ENCODE results near the gene MYO9A.

The MYO9A gene

GRCh38 chr15:71781965-71782265, 336.0 kb downstream of the MYO9A start:
- H3K27me3 ChIP-seq (ENCODE audit: insufficient read depth, low read length), result no peaks in the 10 kb centered on the region
- no peak overlapping the region for H3K14ac ChIP-seq (ENCODE audit: low read length)
- H4K12ac ChIP-seq (ENCODE audit: low read depth, low read length), result no peak overlapping the region
- H3K23ac ChIP-seq (ENCODE audit: low read length), result no peak overlapping the region
- no peak overlapping the region for H2AFZ ChIP-seq (ENCODE audit: insufficient read depth, low read length, poor library complexity)
- no peaks in the 10 kb centered on the region for H3K9me3 ChIP-seq (ENCODE audit: insufficient read depth, low read depth, low read length)
- H4K91ac ChIP-seq (ENCODE audit: low read depth, low read length), result no peak overlapping the region
- no peak overlapping the region for H2BK120ac ChIP-seq (ENCODE audit: insufficient read depth, low read length, poor library complexity)
- H3K4me1 ChIP-seq (ENCODE audit: control insufficient read depth in 1 of 2, insufficient read depth in 2 of 2, low read length in 2 of 2), result peaks cover 4 to 5% of the 10 kb centered on the region in 2 experiments
- no peak overlapping the region for H3K4me2 ChIP-seq (ENCODE audit: low read length)
- H4K8ac ChIP-seq (ENCODE audit: low read depth, low read length), result no peak overlapping the region
- DNase-seq, result no peak
- H2AK5ac ChIP-seq (ENCODE audit: low read length), result no peak overlapping the region
- no CpG with 5 or more reads among the region's 8 CpGs for WGBS (ENCODE audit: extremely low coverage, insufficient coverage, insufficient read length)
- H3K4me3 ChIP-seq (ENCODE audit: low read depth, low read length), result no peak overlapping the region
- no peaks in the 10 kb centered on the region for H3K36me3 ChIP-seq (ENCODE audit: control insufficient read depth in 1 of 2, insufficient read depth in 2 of 2, low read length in 2 of 2)
- no peaks in the 10 kb centered on the region for H3K79me2 ChIP-seq (ENCODE audit: control insufficient read depth, insufficient read depth, low read length, poor library complexity)
- no peak overlapping the region for H2BK5ac ChIP-seq (ENCODE audit: low read depth, low read length, poor library complexity)
- H3K27ac ChIP-seq (ENCODE audit: low read depth, low read length), result no peak overlapping the region
- no peak overlapping the region for H3K4ac ChIP-seq (ENCODE audit: low read depth, low read length)
- H3K18ac ChIP-seq (ENCODE audit: low read length), result no peak overlapping the region
- peaks cover 2% of the 10 kb centered on the region for H3K79me1 ChIP-seq (ENCODE audit: low read length)
- no peak overlapping the region for H2BK12ac ChIP-seq (ENCODE audit: low read length)
- H3K9ac ChIP-seq (ENCODE audit: low read length), result no peak overlapping the region

GRCh38 chr15:71781179-71781964, 336.6 kb downstream of the MYO9A start:
- no peaks in the 10 kb centered on the region for H3K36me3 ChIP-seq (ENCODE audit: control insufficient read depth in 1 of 2, insufficient read depth in 2 of 2, low read length in 2 of 2)
- no peak overlapping the region for H3K9ac ChIP-seq (ENCODE audit: low read length)
- H2BK120ac ChIP-seq (ENCODE audit: insufficient read depth, low read length, poor library complexity), result no peak overlapping the region
- no peak overlapping the region for H3K4ac ChIP-seq (ENCODE audit: low read depth, low read length)
- no CpG with 5 or more reads among the region's 9 CpGs for WGBS (ENCODE audit: extremely low coverage, insufficient coverage, insufficient read length)
- no peaks in the 10 kb centered on the region for H3K9me3 ChIP-seq (ENCODE audit: insufficient read depth, low read depth, low read length)
- H3K27ac ChIP-seq (ENCODE audit: low read depth, low read length), result no peak overlapping the region
- H3K4me3 ChIP-seq (ENCODE audit: low read depth, low read length), result no peak overlapping the region
- H3K18ac ChIP-seq (ENCODE audit: low read length), result no peak overlapping the region
- H3K79me1 ChIP-seq (ENCODE audit: low read length), result peaks cover 2% of the 10 kb centered on the region
- DNase-seq, result no peak
- H3K23ac ChIP-seq (ENCODE audit: low read length), result no peak overlapping the region
- H4K12ac ChIP-seq (ENCODE audit: low read depth, low read length), result no peak overlapping the region
- peaks cover 4 to 5% of the 10 kb centered on the region in 2 experiments for H3K4me1 ChIP-seq (ENCODE audit: control insufficient read depth in 1 of 2, insufficient read depth in 2 of 2, low read length in 2 of 2)
- no peak overlapping the region for H2BK12ac ChIP-seq (ENCODE audit: low read length)
- H3K79me2 ChIP-seq (ENCODE audit: control insufficient read depth, insufficient read depth, low read length, poor library complexity), result no peaks in the 10 kb centered on the region
- no peak overlapping the region for H4K8ac ChIP-seq (ENCODE audit: low read depth, low read length)
- H4K91ac ChIP-seq (ENCODE audit: low read depth, low read length), result no peak overlapping the region
- no peaks in the 10 kb centered on the region for H3K27me3 ChIP-seq (ENCODE audit: insufficient read depth, low read length)
- no peak overlapping the region for H2AK5ac ChIP-seq (ENCODE audit: low read length)
- H2BK5ac ChIP-seq (ENCODE audit: low read depth, low read length, poor library complexity), result no peak overlapping the region
- no peak overlapping the region for H2AFZ ChIP-seq (ENCODE audit: insufficient read depth, low read length, poor library complexity)
- H3K14ac ChIP-seq (ENCODE audit: low read length), result no peak overlapping the region
- H3K4me2 ChIP-seq (ENCODE audit: low read length), result no peak overlapping the region

GRCh38 chr15:71780115-71780976, 337.6 kb downstream of the MYO9A start:
- no peak overlapping the region for H3K4me2 ChIP-seq (ENCODE audit: low read length)
- no peak overlapping the region for H4K12ac ChIP-seq (ENCODE audit: low read depth, low read length)
- peaks cover 4 to 5% of the 10 kb centered on the region in 2 experiments for H3K4me1 ChIP-seq (ENCODE audit: control insufficient read depth in 1 of 2, insufficient read depth in 2 of 2, low read length in 2 of 2)
- no peak overlapping the region for H2AK5ac ChIP-seq (ENCODE audit: low read length)
- H2BK5ac ChIP-seq (ENCODE audit: low read depth, low read length, poor library complexity), result no peak overlapping the region
- no peak overlapping the region for H2BK120ac ChIP-seq (ENCODE audit: insufficient read depth, low read length, poor library complexity)
- peak in 1 of 2 donors; percentile 68 for DNase-seq
- H3K4me3 ChIP-seq (ENCODE audit: low read depth, low read length), result no peak overlapping the region
- no peak overlapping the region for H3K27ac ChIP-seq (ENCODE audit: low read depth, low read length)
- no peak overlapping the region for H3K9ac ChIP-seq (ENCODE audit: low read length)
- no peaks in the 10 kb centered on the region for H3K27me3 ChIP-seq (ENCODE audit: insufficient read depth, low read length)
- H3K23ac ChIP-seq (ENCODE audit: low read length), result no peak overlapping the region
- H4K91ac ChIP-seq (ENCODE audit: low read depth, low read length), result no peak overlapping the region
- no peak overlapping the region for H3K14ac ChIP-seq (ENCODE audit: low read length)
- H3K36me3 ChIP-seq (ENCODE audit: control insufficient read depth in 1 of 2, insufficient read depth in 2 of 2, low read length in 2 of 2), result no peaks in the 10 kb centered on the region
- no peak overlapping the region for H3K4ac ChIP-seq (ENCODE audit: low read depth, low read length)
- H3K18ac ChIP-seq (ENCODE audit: low read length), result no peak overlapping the region
- WGBS (ENCODE audit: extremely low coverage, insufficient coverage, insufficient read length), result no CpG with 5 or more reads among the region's 13 CpGs
- H3K79me1 ChIP-seq (ENCODE audit: low read length), result peaks cover 2% of the 10 kb centered on the region
- H4K8ac ChIP-seq (ENCODE audit: low read depth, low read length), result no peak overlapping the region
- H3K79me2 ChIP-seq (ENCODE audit: control insufficient read depth, insufficient read depth, low read length, poor library complexity), result no peaks in the 10 kb centered on the region
- H2BK12ac ChIP-seq (ENCODE audit: low read length), result no peak overlapping the region
- H2AFZ ChIP-seq (ENCODE audit: insufficient read depth, low read length, poor library complexity), result peak overlapping the region; percentile 45
- no peaks in the 10 kb centered on the region for H3K9me3 ChIP-seq (ENCODE audit: insufficient read depth, low read depth, low read length)

- no peak for DNase-seq
- no peak overlapping the region for H3K4me3 ChIP-seq (ENCODE audit: low read depth, low read length)
- H2BK120ac ChIP-seq (ENCODE audit: insufficient read depth, low read length, poor library complexity), result no peak overlapping the region
- no peak overlapping the region for H3K18ac ChIP-seq (ENCODE audit: low read length)
- no peak overlapping the region for H3K14ac ChIP-seq (ENCODE audit: low read length)
- no CpG with 5 or more reads among the region's 6 CpGs for WGBS (ENCODE audit: extremely low coverage, insufficient coverage, insufficient read length)
- H3K4ac ChIP-seq (ENCODE audit: low read depth, low read length), result no peak overlapping the region
- H3K4me1 ChIP-seq (ENCODE audit: control insufficient read depth in 1 of 2, insufficient read depth in 2 of 2, low read length in 2 of 2), result peaks cover 4 to 5% of the 10 kb centered on the region in 2 experiments
- H2AK5ac ChIP-seq (ENCODE audit: low read length), result no peak overlapping the region
- H3K27ac ChIP-seq (ENCODE audit: low read depth, low read length), result no peak overlapping the region
- no peak overlapping the region for H2BK5ac ChIP-seq (ENCODE audit: low read depth, low read length, poor library complexity)
- H3K9ac ChIP-seq (ENCODE audit: low read length), result no peak overlapping the region
- H4K91ac ChIP-seq (ENCODE audit: low read depth, low read length), result no peak overlapping the region
- no peak overlapping the region for H3K23ac ChIP-seq (ENCODE audit: low read length)
- H3K36me3 ChIP-seq (ENCODE audit: control insufficient read depth in 1 of 2, insufficient read depth in 2 of 2, low read length in 2 of 2), result no peaks in the 10 kb centered on the region
- no peaks in the 10 kb centered on the region for H3K9me3 ChIP-seq (ENCODE audit: insufficient read depth, low read depth, low read length)
- peaks cover 2% of the 10 kb centered on the region for H3K79me1 ChIP-seq (ENCODE audit: low read length)
- H4K12ac ChIP-seq (ENCODE audit: low read depth, low read length), result no peak overlapping the region
- H2BK12ac ChIP-seq (ENCODE audit: low read length), result no peak overlapping the region
- no peaks in the 10 kb centered on the region for H3K79me2 ChIP-seq (ENCODE audit: control insufficient read depth, insufficient read depth, low read length, poor library complexity)
- H3K27me3 ChIP-seq (ENCODE audit: insufficient read depth, low read length), result no peaks in the 10 kb centered on the region
- no peak overlapping the region for H4K8ac ChIP-seq (ENCODE audit: low read depth, low read length)
- H3K4me2 ChIP-seq (ENCODE audit: low read length), result no peak overlapping the region
- no peak overlapping the region for H2AFZ ChIP-seq (ENCODE audit: insufficient read depth, low read length, poor library complexity)
These were observed 338.7 kb downstream of the MYO9A start for GRCh38 chr15:71779073-71779797.
